H1 (cell line): ENCODE results near the gene CIRBP. TPM values are rescaled to one million over a fixed set of nuclear protein-coding genes. Genes with fewer than 3 reads are reported as not detected.

Experiments
- ASH2L ChIP-seq: fragments of 200-600, 300-600 bp; sonication (generic); IDR thresholded peaks from one replicate; pipeline ENCODE4 v1.7.1; 2017; ENCODE audit warnings: low read length
- BACH1 ChIP-seq: IDR thresholded peaks from 2 replicates; pipeline ENCODE4 v1.6.1; 2012; ENCODE audit warnings: low read length, improper control_type of control experiment
- BRCA1 ChIP-seq: IDR thresholded peaks from 2 replicates; pipeline ENCODE4 v1.6.1; 2012; ENCODE audit warnings: low read depth, low read length, improper control_type of control experiment
- CBX8 ChIP-seq: fragments of 300-800, 300-1000 bp; sonication (generic); IDR thresholded peaks from 2 replicates; pipeline ENCODE4 v1.7.1; 2016; ENCODE audit warnings: low read depth, low read length, borderline replicate concordance
- CHD1 ChIP-seq: IDR thresholded peaks from 2 replicates; pipeline ENCODE4 v1.6.1; 2012; ENCODE audit warnings: low read depth, low read length, improper control_type of control experiment
- CHD2 ChIP-seq: IDR thresholded peaks from 2 replicates; pipeline ENCODE4 v1.6.1; 2012; ENCODE audit warnings: low read length, improper control_type of control experiment
- CREB1 ChIP-seq: IDR thresholded peaks from 2 replicates; pipeline ENCODE4 v1.6.1; 2012; ENCODE audit warnings: inconsistent platforms
- CTCF ChIP-seq, 3 experiments: IDR thresholded peaks; 1 replicate in 2 of 3; 2 replicates in 1 of 3; pipeline versions ENCODE4 v1.5.1 to v1.6.1; 2011; ENCODE audit warnings: low read length in 3 of 3, mild to moderate bottlenecking in 3 of 3, inconsistent platforms in 2 of 3, low read depth in 1 of 3, moderate library complexity in 1 of 3; ENCODE audit not compliant: insufficient read depth in 1 of 3; ENCODE audit errors: control extremely low read depth in 1 of 3
- E2F6 ChIP-seq: IDR thresholded peaks from 2 replicates; pipeline ENCODE4 v1.6.1; 2012; ENCODE audit warnings: inconsistent platforms
- FOSL1 ChIP-seq: IDR thresholded peaks from 2 replicates; pipeline ENCODE4 v1.6.1; 2011; ENCODE audit warnings: mild to moderate bottlenecking, low read depth, low read length, moderate library complexity; ENCODE audit not compliant: insufficient read depth
- GABPA ChIP-seq: IDR thresholded peaks from 2 replicates; pipeline ENCODE4 v1.6.1; 2011; ENCODE audit warnings: mild to moderate bottlenecking, low read length, moderate library complexity, borderline replicate concordance; ENCODE audit not compliant: insufficient read depth
- POLR2AphosphoS5 ChIP-seq: IDR thresholded peaks from 2 replicates; pipeline ENCODE4 v1.6.1; 2011; ENCODE audit warnings: low read depth, low read length
- RAD21 ChIP-seq, 2 experiments: IDR thresholded peaks in 1 of 2; conservative IDR thresholded peaks in 1 of 2; 2 replicates each; pipeline ENCODE4 v1.6.1; 2011; ENCODE audit warnings: low read depth in 2 of 2, low read length in 2 of 2, improper control_type of control experiment in 1 of 2, inconsistent platforms in 1 of 2, mild to moderate bottlenecking in 1 of 2, moderate library complexity in 1 of 2
- RBBP5 ChIP-seq: IDR thresholded peaks from 2 replicates; pipeline ENCODE4 v1.7.1; 2012; ENCODE audit warnings: low read depth, mild to moderate bottlenecking, inconsistent platforms, low read length, moderate library complexity, borderline replicate concordance
- RFX5 ChIP-seq: IDR thresholded peaks from 2 replicates; pipeline ENCODE4 v1.6.1; 2011; ENCODE audit warnings: low read depth, low read length, improper control_type of control experiment, borderline replicate concordance
- RNF2 ChIP-seq: fragments of 200-900, 300-1000 bp; sonication (generic); IDR thresholded peaks from 2 replicates; pipeline ENCODE4 v1.7.1; 2016; ENCODE audit warnings: borderline replicate concordance, low read depth, mild to moderate bottlenecking, antibody characterized with exemption, low read length; ENCODE audit not compliant: poor library complexity, severe bottlenecking; ENCODE audit errors: missing control alignments
- RXRA ChIP-seq: IDR thresholded peaks from 2 replicates; pipeline ENCODE4 v1.6.1; 2011; ENCODE audit warnings: low read depth, mild to moderate bottlenecking, low read length, moderate library complexity; ENCODE audit not compliant: insufficient read depth
- SAP30 ChIP-seq: fragments of 300-600 bp; sonication (generic); IDR thresholded peaks from 2 replicates; pipeline ENCODE4 v1.7.1; 2012; ENCODE audit warnings: low read length, moderate library complexity, mild to moderate bottlenecking, inconsistent platforms; ENCODE audit not compliant: insufficient read depth, insufficient replicate concordance
- SIRT6 ChIP-seq: IDR thresholded peaks from one replicate; pipeline ENCODE4 v1.7.1; 2012; ENCODE audit warnings: low read length, inconsistent platforms
- SRF ChIP-seq: IDR thresholded peaks from 2 replicates; pipeline ENCODE4 v1.6.1; 2011; ENCODE audit warnings: mild to moderate bottlenecking, low read depth, low read length, moderate library complexity
- TAF1 ChIP-seq: IDR thresholded peaks from 2 replicates; pipeline ENCODE4 v1.6.1; 2011; ENCODE audit warnings: mild to moderate bottlenecking, low read depth, low read length
- polyA plus RNA-seq, 7 experiments: library from polyadenylated mRNA; depleted of rRNA in 3 of 7; stranded (reverse) in 5 of 7; unstranded in 2 of 7; fragments of >200 nt in 5 of 7; fragments of 200-250 nt in 2 of 7; gene quantifications; 1 replicate in 5 of 7; 2 replicates in 1 of 7; 4 replicates in 1 of 7; pipeline versions ENCODE4 v1.2.1 to v1.2.3, GENCODE V29; 2011 to 2013; ENCODE audit warnings: missing spikeins in 2 of 7, mixed read lengths in 2 of 7
- total RNA-seq: library from RNA; stranded (reverse); fragmentation: NEBNext Ultra II Directional; extraction: Animal tissue kit (Norgen Biotek cat#: 25700); gene quantifications from 2 replicates; pipeline ENCODE4 v1.2.1, GENCODE V29; 2021

The CIRBP gene
- total and polyA plus RNA-seq, 2 of the 8 experiments (the other 6 are each of a cell fraction or from before 2014, with no cell fraction given): 175 to 199 TPM

- TF ChIP-seq CHD1 (no peak), E2F6 (no peak), BACH1 (no peak), CHD2 (0 out of 2 replicates have a peak, but pooled peaks have one; percentile 35), BRCA1 (no peak), CBX8 (no peak), CTCF (IDR thresholded peaks at IDR 0.05; ENCODE audit: control extremely low read depth in 1 of 3, insufficient read depth in 1 of 3, low read depth in 1 of 3, low read length in 3 of 3) (no peak), GABPA (0 out of 2 replicates have a peak, but pooled peaks have one; percentile 56), RBBP5 (no peak), SIRT6 (peak; percentile 25), RXRA (0 out of 2 replicates have a peak, but pooled peaks have one; percentile 8), RNF2 (no peak), SAP30 (no peak), FOSL1 (no peak), TAF1 (no peak; the same call in 1 of the 2 replicates), CREB1 (no peak), ASH2L (no peak), RFX5 (no peak), POLR2AphosphoS5 (peak; percentile 98), SRF (no peak), RAD21 (IDR thresholded peaks at IDR 0.05 in 1 of 2, conservative IDR thresholded peaks at IDR 0.05 in 1 of 2; ENCODE audit: low read depth in 2 of 2, low read length in 2 of 2) (no peak)
Observed at GRCh38 chr19:1259206-1259875, 9.8 kb upstream of the CIRBP start (continued).
